Panc1 (cell line): ENCODE data around the gene UBE2Q2. TPM values are rescaled to one million over a fixed set of nuclear protein-coding genes. Genes with fewer than 3 reads are reported as not detected.

ENCODE experiments used
- ATAC-seq: fragments of 200-7000 bp; cut with Tn5 transposase; 2 replicates; pipeline ENCODE4 v1.9.1; 2020; ENCODE audit warnings: mild to moderate bottlenecking, moderate library complexity
- BruUV-seq: library from RNA; stranded (reverse); fragments of 400-500 nt; replicated peaks from 2 replicates; lab custom pipeline; 2021; lab: Mats Ljungman, UMichigan
- CTCF ChIA-PET: fragments of 300-600 bp; sonication (Branson Sonifier 250); formaldehyde crosslinking; loops from one replicate; lab custom pipeline; 2022; ENCODE audit warnings: antibody characterized with exemption; lab: Charles Lee
- POLR2A ChIA-PET: fragments of 300-600 bp; sonication (Branson Sonifier 250); formaldehyde crosslinking; loops from one replicate; lab custom pipeline; 2022; ENCODE audit warnings: antibody characterized with exemption; lab: Charles Lee
- DNase-seq: peaks from one replicate; pipeline ENCODE4 v3.0.0-alpha.2; 2010; ENCODE audit warnings: low read depth, low spot score
- H3K27ac ChIP-seq: 2 replicates; pipeline ENCODE4 v1.5.1; 2011; ENCODE audit warnings: mild to moderate bottlenecking, low read length, inconsistent platforms
- H3K27me3 ChIP-seq: fragments of 200-500 bp; sonication (Bioruptor generic); 2 replicates; pipeline ENCODE4 v1.6.0; 2014; ENCODE audit warnings: low read length, inconsistent platforms; ENCODE audit not compliant: control insufficient read depth, insufficient read depth
- H3K36me3 ChIP-seq: fragments of 200-500 bp; sonication (Bioruptor generic); 2 replicates; pipeline ENCODE4 v1.5.1; 2014; ENCODE audit warnings: inconsistent platforms, mild to moderate bottlenecking, low read length, moderate library complexity; ENCODE audit not compliant: control insufficient read depth, insufficient read depth
- H3K4me1 ChIP-seq: 2 replicates; pipeline ENCODE4 v1.5.1; 2011; ENCODE audit warnings: inconsistent platforms, mild to moderate bottlenecking, low read length, moderate library complexity; ENCODE audit not compliant: control insufficient read depth, insufficient read depth
- H3K4me3 ChIP-seq, 2 experiments: 2 replicates each; pipeline ENCODE4 v1.5.1; 2011 to 2012; ENCODE audit warnings: low read depth in 2 of 2, low read length in 2 of 2, mild to moderate bottlenecking in 2 of 2, inconsistent platforms in 1 of 2, moderate library complexity in 1 of 2
- H3K9me3 ChIP-seq: fragments of 200-500 bp; sonication (Bioruptor generic); 2 replicates; pipeline ENCODE4 v1.5.1; 2014; ENCODE audit warnings: low read depth, mild to moderate bottlenecking, inconsistent platforms, low read length, moderate library complexity; ENCODE audit not compliant: control insufficient read depth, insufficient read depth
- POLR2AphosphoS5 ChIP-seq: IDR thresholded peaks from 2 replicates; pipeline ENCODE4 v1.6.1; 2012; ENCODE audit warnings: mild to moderate bottlenecking, low read depth, low read length, moderate library complexity
- SIN3A ChIP-seq: IDR thresholded peaks from 2 replicates; pipeline ENCODE4 v1.6.1; 2012; ENCODE audit warnings: low read depth, mild to moderate bottlenecking, low read length, moderate library complexity, borderline replicate concordance; ENCODE audit not compliant: insufficient read depth
- TCF7L2 ChIP-seq: IDR thresholded peaks from 2 replicates; pipeline ENCODE4 v1.6.1; 2011; ENCODE audit warnings: mild to moderate bottlenecking, low read depth, low read length, inconsistent platforms
- in situ Hi-C: cut with HindIII; loops from 2 replicates; pipeline ENCODE4 v1.10.0; 2016; ENCODE audit warnings: low sequenced_read_pairs, low pct_unique_long_range_greater_than_20kb
- intact Hi-C: fragments of 100-400 bp; cut with micrococcal nuclease; formaldehyde crosslinking; loops from one replicate; pipeline ENCODE4 v1.10.0; 2022; ENCODE audit not compliant: unreplicated experiment
- total RNA-seq: library from RNA; stranded (reverse); gene quantifications from one replicate; pipeline ENCODE4 v1.2.1, GENCODE V29; 2021; ENCODE audit not compliant: unreplicated experiment
- TF ChIP-seq, protein P1 (sequence below): fragments of 450-650 bp; IDR thresholded peaks from 2 replicates; pipeline ENCODE4 v1.5.1; 2017; ENCODE audit warnings: mild to moderate bottlenecking
- TF ChIP-seq, protein P2 (sequence below), 2 experiments: IDR thresholded peaks; 2 replicates each; pipeline ENCODE4 v1.6.1; 2011 to 2012; ENCODE audit warnings: low read depth in 2 of 2, control low read depth in 1 of 2, low read length in 1 of 2, mild to moderate bottlenecking in 1 of 2, moderate library complexity in 1 of 2; ENCODE audit not compliant: insufficient read depth in 1 of 2

The UBE2Q2 gene
- total RNA-seq, 1 experiment from 2014 or later: 39.2 TPM

DNA sequence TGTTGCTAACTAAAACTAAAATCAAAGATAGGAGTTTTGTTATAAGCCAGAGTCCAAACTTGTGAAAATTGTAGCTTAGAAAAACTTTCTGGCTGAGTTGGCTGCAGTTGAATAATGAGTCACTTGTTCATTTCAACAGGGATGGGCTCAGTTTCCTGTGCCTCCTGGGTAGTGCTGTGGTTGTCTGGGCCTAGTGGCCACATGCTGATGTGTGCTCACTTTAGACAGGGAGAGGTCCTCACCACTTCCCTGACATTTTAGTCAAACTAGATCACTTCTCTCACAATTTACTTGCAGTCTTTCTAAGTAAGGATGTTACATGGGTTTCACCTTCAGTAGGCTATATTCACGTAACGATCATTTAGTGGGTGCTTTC lies 6.3 kb upstream of the UBE2Q2 start:
- POLR2A ChIA-PET: no interaction called here
- no peak for ATAC-seq
- TF ChIP-seq, protein P1, sequence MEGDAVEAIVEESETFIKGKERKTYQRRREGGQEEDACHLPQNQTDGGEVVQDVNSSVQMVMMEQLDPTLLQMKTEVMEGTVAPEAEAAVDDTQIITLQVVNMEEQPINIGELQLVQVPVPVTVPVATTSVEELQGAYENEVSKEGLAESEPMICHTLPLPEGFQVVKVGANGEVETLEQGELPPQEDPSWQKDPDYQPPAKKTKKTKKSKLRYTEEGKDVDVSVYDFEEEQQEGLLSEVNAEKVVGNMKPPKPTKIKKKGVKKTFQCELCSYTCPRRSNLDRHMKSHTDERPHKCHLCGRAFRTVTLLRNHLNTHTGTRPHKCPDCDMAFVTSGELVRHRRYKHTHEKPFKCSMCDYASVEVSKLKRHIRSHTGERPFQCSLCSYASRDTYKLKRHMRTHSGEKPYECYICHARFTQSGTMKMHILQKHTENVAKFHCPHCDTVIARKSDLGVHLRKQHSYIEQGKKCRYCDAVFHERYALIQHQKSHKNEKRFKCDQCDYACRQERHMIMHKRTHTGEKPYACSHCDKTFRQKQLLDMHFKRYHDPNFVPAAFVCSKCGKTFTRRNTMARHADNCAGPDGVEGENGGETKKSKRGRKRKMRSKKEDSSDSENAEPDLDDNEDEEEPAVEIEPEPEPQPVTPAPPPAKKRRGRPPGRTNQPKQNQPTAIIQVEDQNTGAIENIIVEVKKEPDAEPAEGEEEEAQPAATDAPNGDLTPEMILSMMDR: no peak
- no peak for TF ChIP-seq POLR2AphosphoS5
- no peak for TF ChIP-seq TCF7L2
- intact Hi-C loops (loop anchor here (10.0 kb wide), 1 partner anchor 228 kb away; no protein-coding TSS in a partner anchor), in situ Hi-C loops (no loop called here)
- DNase-seq: no peak
- no peak overlapping the region for H3K27ac ChIP-seq
- no peaks in the 10 kb centered on the region for H3K36me3 ChIP-seq
- BruUV-seq: no TSS peak
- no peaks in the 10 kb centered on the region for H3K4me1 ChIP-seq
- H3K9me3 ChIP-seq: no peaks in the 10 kb centered on the region
- CTCF ChIA-PET: no interaction called here
- no peak overlapping the region for H3K4me3 ChIP-seq
- no peaks in the 10 kb centered on the region; the same call in 1 of the 2 replicates for H3K27me3 ChIP-seq

DNA sequence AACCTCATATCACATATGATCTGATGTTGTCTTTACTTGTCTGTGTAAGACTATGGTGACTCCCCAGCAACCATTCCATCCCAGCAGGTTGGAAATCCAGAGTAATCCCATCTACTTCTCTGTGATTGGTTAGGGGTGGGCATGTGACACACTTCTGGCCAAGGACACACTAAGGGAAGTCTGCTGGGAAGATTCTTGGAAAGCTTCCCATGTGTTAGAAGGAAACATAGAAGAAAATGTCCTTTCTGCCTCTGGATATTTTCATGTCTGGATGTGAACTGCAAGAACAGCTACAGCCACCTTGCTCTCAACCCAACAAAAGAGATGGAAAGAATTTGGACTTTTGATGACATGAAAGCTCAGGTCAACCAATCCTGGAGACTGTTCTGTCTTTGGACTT lies 2.6 kb upstream of the UBE2Q2 start:
- CTCF ChIA-PET: no interaction called here
- no peak overlapping the region for H3K27ac ChIP-seq
- no peaks in the 10 kb centered on the region; the same call in 1 of the 2 replicates for H3K36me3 ChIP-seq
- intact Hi-C loops: no loop called here
- no peak for DNase-seq
- in situ Hi-C loops: no loop called here
- H3K4me3 ChIP-seq: no peak overlapping the region
- no peak for ATAC-seq
- H3K27me3 ChIP-seq: no peaks in the 10 kb centered on the region; the same call in 1 of the 2 replicates
- POLR2A ChIA-PET: interaction anchor here (0.6 kb wide), 1 partner anchor 26 kb away, joined by 9 read pairs; no protein-coding TSS in a partner anchor
- H3K4me1 ChIP-seq: peaks cover 12% of the 10 kb centered on the region
- BruUV-seq: no TSS peak
- TF ChIP-seq POLR2AphosphoS5 (no peak), TCF7L2 (no peak), SIN3A (no peak)
- TF ChIP-seq, protein P1: no peak
- TF ChIP-seq, protein P2, sequence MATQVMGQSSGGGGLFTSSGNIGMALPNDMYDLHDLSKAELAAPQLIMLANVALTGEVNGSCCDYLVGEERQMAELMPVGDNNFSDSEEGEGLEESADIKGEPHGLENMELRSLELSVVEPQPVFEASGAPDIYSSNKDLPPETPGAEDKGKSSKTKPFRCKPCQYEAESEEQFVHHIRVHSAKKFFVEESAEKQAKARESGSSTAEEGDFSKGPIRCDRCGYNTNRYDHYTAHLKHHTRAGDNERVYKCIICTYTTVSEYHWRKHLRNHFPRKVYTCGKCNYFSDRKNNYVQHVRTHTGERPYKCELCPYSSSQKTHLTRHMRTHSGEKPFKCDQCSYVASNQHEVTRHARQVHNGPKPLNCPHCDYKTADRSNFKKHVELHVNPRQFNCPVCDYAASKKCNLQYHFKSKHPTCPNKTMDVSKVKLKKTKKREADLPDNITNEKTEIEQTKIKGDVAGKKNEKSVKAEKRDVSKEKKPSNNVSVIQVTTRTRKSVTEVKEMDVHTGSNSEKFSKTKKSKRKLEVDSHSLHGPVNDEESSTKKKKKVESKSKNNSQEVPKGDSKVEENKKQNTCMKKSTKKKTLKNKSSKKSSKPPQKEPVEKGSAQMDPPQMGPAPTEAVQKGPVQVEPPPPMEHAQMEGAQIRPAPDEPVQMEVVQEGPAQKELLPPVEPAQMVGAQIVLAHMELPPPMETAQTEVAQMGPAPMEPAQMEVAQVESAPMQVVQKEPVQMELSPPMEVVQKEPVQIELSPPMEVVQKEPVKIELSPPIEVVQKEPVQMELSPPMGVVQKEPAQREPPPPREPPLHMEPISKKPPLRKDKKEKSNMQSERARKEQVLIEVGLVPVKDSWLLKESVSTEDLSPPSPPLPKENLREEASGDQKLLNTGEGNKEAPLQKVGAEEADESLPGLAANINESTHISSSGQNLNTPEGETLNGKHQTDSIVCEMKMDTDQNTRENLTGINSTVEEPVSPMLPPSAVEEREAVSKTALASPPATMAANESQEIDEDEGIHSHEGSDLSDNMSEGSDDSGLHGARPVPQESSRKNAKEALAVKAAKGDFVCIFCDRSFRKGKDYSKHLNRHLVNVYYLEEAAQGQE (IDR thresholded peaks at IDR 0.05; ENCODE audit: insufficient read depth in 1 of 2, low read depth in 2 of 2, low read length in 1 of 2): no peak
- no peaks in the 10 kb centered on the region for H3K9me3 ChIP-seq
